Kidney epithelial cell (primary cell): ENCODE measurements around the gene CEP350. TPM values are rescaled to one million over a fixed set of nuclear protein-coding genes. Genes with fewer than 3 reads are reported as not detected.

Source experiments
- DNase-seq: peaks from one replicate; pipeline ENCODE4 v3.0.0-alpha.2; 2010; ENCODE audit warnings: low read depth
- H3K27me3 ChIP-seq: 2 replicates; pipeline ENCODE4 v1.6.0; 2011; ENCODE audit warnings: low read length; ENCODE audit not compliant: control insufficient read depth, insufficient read depth
- H3K36me3 ChIP-seq: 2 replicates; pipeline ENCODE4 v1.5.1; 2011; ENCODE audit warnings: low read length; ENCODE audit not compliant: control insufficient read depth, insufficient read depth
- H3K4me3 ChIP-seq: 2 replicates; pipeline ENCODE4 v1.5.1; 2011; ENCODE audit warnings: low read depth, mild to moderate bottlenecking, control low read depth, low read length
- CTCF ChIP-seq: IDR thresholded peaks from 2 replicates; pipeline ENCODE4 v1.5.1; 2011; ENCODE audit warnings: mild to moderate bottlenecking, moderate library complexity, low read length, control low read depth, inconsistent platforms; ENCODE audit not compliant: insufficient read depth, poor library complexity, severe bottlenecking
- total RNA-seq: library from RNA; depleted of rRNA; stranded (reverse); fragments of >200 nt; gene quantifications from 2 replicates; pipeline ENCODE4 v1.2.3, GENCODE V29; 2015

Gene CEP350
- total RNA-seq, 1 donor from 2014 or later, result 24.9 TPM

GRCh38 chr1:179926850-179927205 is 27.8 kb upstream of the CEP350 start:
- Histone ChIP-seq H3K27me3 (no peaks in the 10 kb centered on the region), H3K4me3 (no peak overlapping the region), H3K36me3 (no peaks in the 10 kb centered on the region)
- no peak for DNase-seq
- no peak for TF ChIP-seq CTCF

- TF ChIP-seq CTCF, result no peak
- Histone ChIP-seq H3K27me3 (no peaks in the 10 kb centered on the region), H3K36me3 (no peaks in the 10 kb centered on the region), H3K4me3 (no peak overlapping the region)
- no peak for DNase-seq
Observed at GRCh38 chr1:179929955-179930798, 24.4 kb upstream of the CEP350 start.

- TF ChIP-seq CTCF, result no peak
- no peak for DNase-seq
Observed at GRCh38 chr1:179930867-179931266, 23.7 kb upstream of the CEP350 start.

GRCh38 chr1:179933219-179933618 is 21.4 kb upstream of the CEP350 start:
- H3K27me3 ChIP-seq, result no peaks in the 10 kb centered on the region
- H3K4me3 ChIP-seq, result no peak overlapping the region
- no peak for DNase-seq
- no peaks in the 10 kb centered on the region for H3K36me3 ChIP-seq
- TF ChIP-seq CTCF, result no peak

More at GRCh38 chr1:179930867-179931266, 23.7 kb upstream of the CEP350 start:
- Histone ChIP-seq H3K36me3 (no peaks in the 10 kb centered on the region), H3K4me3 (no peak overlapping the region), H3K27me3 (no peaks in the 10 kb centered on the region)

- no peaks in the 10 kb centered on the region for H3K36me3 ChIP-seq
- no peak for TF ChIP-seq CTCF
- no peak for DNase-seq
- no peaks in the 10 kb centered on the region for H3K27me3 ChIP-seq
- H3K4me3 ChIP-seq, result no peak overlapping the region
Observed at GRCh38 chr1:179935909-179936496, 18.6 kb upstream of the CEP350 start.
